PC-3 (cell line): ENCODE results near the gene TRMU.

Experiments
- CTCF ChIP-seq: fragments of 300-600 bp; sonication (generic); conservative IDR thresholded peaks from 2 replicates; pipeline ENCODE4 v1.5.1; 2017; ENCODE audit warnings: antibody characterized with exemption, low read depth, mild to moderate bottlenecking, low read length
- EZH2 ChIP-seq: fragments of 300-600 bp; sonication (generic); IDR thresholded peaks from one replicate; pipeline ENCODE4 v1.6.1; 2017; ENCODE audit warnings: antibody characterized with exemption, mild to moderate bottlenecking, low read length; ENCODE audit not compliant: unreplicated experiment
- EZH2phosphoT487 ChIP-seq: fragments of 300-600 bp; sonication (generic); IDR thresholded peaks from 2 replicates; pipeline ENCODE4 v1.6.1; 2018; ENCODE audit warnings: mild to moderate bottlenecking, antibody characterized with exemption, low read length, borderline replicate concordance

- no peak for TF ChIP-seq CTCF
- TF ChIP-seq EZH2, result no peak
- TF ChIP-seq EZH2phosphoT487, result no peak
Measured at GRCh38 chr22:46390105-46390651, 54.7 kb downstream of the TRMU start.
